Stimulated activated CD4-positive, alpha-beta T cell treated with anti-CD3 and anti-CD28 coated beads, TNF-alpha, amount 100 ng/mL, for 48 hours (primary cell): ENCODE measurements around the gene ADORA1.

Source experiments
- DNase-seq, 3 donors: peaks; one replicate each; pipeline ENCODE4 v3.0.0-alpha.2; 2020; ENCODE audit warnings: low read depth in 3 of 3

Gene ADORA1

DNA sequence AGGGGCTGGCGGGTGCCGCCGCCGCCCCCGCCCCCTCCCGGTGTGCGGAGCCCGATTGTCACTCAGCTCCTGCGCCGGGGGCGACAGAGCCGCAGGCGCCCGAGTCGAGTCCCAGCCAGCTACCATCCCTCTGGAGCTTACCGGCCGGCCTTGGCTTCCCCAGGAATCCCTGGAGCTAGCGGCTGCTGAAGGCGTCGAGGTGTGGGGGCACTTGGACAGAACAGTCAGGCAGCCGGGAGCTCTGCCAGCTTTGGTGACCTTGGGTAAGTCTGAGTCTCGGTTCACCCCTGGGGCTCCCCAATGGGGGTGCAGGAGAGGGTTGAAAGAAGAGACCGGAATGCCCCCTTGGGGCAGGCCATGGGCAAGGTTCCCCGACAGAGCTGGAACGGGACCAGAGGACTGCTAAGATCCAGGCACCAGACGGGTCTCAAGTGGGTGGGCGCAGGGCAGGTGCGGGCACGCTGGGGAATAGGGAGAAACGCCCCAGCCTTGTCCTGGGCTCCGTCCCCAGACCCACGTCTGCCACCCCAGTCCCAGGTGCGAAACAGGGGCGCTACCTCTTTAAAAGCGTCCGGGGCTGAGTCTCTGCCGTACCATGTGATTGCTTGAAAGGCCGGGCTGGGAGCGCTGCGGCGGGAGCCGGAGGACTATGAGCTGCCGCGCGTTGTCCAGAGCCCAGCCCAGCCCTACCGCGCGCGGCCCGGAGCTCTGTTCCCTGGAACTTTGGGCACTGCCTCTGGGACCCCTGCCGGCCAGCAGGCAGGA is at the start of gene ADORA1:
ADORA1 (plus strand) TSS at position 61 of the 765 bp plus-strand sequence. CDS start 1,116 bp downstream, outside the sequence.
- DNase-seq, result no peak

DNA sequence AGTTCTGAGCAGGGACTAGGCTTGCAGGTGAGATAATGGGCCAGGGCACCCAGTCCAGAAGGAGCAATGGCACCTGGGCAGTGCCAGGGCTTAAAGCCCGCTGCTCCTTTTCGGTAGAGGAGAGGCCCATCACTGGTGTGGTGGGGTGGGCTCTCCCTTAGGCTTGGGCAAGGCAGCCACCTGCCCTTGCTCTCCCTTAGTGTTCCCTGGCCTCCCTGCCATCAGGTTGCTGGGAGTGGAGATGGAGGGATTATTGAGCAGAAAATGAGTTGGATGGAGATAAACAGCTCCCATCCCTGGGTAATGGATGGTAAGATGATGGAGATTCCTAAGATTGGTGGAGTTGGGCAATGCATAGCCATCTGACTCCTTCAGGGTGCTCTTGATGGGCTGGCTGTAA is 49.6 kb upstream of the ADORA1 start:
- DNase-seq, result no peak

DNA sequence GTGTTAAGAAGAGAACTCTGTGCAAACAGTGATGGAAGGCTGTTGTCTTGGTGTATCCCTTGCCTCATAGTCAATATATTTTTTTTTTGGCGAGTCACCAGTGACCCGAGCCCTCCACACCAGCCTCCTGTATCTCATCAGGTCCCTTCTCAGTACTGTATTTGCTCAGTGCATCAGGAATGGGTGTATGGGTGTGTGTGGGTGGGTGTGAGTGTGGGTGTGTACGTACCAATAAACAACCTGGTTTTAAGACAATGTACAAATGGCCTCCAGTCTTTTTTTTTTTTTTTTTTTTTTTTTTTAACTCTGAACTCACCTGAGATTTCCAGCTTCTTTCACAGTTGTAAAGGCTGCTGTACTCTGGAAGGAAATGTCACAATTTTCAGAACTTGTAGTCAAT is 49.0 kb upstream of the ADORA1 start:
- no peak for DNase-seq

DNA sequence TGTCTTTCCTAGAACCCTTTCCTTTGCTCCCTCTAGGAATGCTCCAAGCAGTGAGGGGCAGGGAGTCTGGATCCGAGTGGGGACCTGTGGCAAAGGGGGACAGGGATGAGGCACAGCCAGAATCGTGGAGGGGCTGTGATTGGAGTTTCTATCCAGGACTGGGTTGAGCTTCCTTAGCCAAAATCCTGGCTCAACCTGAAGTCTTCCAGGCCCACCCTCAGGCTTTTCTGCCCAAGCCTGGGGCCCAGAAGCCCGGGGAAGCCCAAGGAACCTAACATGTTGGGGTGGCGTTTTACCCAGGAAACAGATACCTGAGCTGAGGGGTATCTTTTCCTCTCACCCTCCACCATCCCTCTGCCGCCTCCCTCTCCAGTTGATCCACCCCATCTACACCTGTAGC is 47.1 kb upstream of the ADORA1 start:
- DNase-seq, result no peak

DNA sequence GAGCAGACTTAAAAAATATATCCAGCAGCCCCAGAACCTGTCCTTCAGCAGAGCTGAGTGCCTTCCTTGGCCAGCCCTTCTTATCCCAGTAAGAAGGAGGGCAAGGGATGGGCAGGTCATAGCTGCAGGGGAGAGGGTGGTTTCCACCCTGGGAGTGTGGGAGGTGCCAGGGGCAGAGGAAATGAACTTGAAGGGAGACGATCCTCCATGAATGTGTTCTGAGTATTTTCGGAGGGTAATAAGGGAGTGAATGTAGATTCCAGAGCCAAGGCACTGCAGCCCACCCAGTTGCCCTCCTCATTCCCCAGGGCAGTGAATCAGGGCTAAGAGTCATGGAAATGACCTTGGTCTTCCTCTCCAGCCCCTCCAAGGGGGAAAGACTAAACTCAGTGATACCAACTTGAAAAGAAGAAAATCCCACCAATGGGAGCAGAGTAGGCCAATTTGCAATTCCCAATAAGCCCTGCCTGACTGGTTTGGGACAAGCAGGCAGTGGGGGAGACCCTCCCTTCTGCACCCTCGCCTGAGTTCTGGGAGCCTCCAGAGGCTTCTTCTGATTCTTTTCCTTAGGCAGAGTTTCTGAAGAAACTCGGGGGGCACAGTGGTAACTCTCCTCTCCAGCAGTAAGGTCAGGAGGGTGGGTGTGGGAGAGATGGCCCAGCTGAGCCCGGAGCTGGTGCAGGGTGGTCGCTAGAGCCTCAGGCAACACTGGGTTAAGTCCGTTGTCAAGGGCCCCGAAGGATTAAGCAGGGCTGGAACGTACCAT is 45.9 kb upstream of the ADORA1 start:
- DNase-seq, result no peak

DNA sequence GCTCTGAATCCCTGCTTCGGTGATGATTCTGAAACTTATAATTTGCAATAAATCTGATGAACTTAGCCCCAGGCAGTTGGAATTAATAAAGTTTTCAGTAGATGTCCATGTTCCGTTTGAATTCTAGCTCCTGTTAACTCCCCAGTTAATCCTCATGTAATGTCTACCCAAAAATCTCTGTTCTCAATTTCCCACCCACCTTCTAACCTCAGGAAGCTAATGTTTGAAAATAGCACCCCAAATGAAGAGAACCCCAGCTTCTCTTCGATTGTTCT is 45.4 kb upstream of the ADORA1 start:
- no peak for DNase-seq

DNA sequence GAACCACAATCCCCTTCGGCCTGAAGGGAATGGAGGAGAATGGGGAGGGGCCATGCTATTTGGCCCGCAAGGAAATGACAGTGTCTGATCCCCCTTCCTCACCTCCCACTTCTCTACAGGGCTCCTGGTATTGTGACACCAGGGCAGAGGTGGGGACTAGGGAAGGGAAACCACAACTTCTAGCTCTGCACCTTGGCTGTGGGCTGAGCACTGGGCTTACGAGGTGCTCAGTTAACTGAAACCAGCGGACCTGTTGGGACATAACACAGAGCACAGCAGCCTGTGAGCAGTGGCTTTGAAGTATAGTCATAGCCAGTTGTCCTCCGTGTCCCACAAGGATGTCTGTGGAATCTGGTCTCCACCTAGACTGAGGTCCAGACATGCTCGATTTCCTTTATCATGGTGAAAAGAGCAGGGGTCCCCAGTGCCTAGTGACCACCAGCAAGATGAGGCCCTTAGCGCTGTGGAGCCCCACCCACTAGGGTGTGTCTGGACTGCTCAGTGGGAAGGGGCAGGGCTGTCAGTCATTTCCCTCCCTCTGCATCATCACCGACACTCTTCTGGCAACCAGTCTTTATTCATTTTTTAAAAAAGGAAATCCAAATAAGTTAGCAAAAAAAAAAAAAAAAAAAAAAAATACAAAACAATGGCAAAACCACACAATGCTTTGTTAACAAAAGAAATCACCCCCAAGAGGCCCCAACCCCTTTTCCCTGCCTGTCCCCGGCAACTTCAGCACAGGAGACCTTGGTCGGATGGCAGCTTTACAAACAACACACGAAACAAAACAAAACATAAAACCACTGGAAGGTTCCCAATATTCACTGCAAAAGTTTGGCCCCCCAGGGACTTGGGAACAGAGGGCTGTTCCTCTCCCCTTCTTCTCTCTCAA is 44.7 kb upstream of the ADORA1 start:
- no peak for DNase-seq

DNA sequence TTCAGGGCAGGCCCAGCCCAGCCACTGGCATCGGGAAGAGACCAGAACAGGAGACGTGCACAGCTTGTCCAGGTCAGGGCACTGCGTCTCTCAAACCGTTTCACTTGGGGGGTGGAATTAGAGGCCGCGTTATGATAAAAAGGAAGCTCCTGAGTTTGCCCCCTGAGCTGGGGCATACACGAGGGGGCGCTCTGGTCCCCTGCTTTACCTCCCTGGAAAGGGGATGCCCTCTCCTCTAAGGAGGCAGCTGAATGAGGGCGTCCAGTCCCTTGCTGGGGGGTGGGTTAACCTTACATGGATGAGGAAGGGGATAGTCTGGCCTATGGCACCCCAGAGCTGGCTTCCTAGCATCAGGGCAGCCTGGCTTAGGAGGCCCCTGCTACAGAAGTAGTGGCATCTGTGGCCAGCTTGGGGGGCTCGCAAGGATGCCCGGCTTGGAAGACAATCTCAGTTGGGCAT is 44.0 kb upstream of the ADORA1 start:
- DNase-seq, result no peak

DNA sequence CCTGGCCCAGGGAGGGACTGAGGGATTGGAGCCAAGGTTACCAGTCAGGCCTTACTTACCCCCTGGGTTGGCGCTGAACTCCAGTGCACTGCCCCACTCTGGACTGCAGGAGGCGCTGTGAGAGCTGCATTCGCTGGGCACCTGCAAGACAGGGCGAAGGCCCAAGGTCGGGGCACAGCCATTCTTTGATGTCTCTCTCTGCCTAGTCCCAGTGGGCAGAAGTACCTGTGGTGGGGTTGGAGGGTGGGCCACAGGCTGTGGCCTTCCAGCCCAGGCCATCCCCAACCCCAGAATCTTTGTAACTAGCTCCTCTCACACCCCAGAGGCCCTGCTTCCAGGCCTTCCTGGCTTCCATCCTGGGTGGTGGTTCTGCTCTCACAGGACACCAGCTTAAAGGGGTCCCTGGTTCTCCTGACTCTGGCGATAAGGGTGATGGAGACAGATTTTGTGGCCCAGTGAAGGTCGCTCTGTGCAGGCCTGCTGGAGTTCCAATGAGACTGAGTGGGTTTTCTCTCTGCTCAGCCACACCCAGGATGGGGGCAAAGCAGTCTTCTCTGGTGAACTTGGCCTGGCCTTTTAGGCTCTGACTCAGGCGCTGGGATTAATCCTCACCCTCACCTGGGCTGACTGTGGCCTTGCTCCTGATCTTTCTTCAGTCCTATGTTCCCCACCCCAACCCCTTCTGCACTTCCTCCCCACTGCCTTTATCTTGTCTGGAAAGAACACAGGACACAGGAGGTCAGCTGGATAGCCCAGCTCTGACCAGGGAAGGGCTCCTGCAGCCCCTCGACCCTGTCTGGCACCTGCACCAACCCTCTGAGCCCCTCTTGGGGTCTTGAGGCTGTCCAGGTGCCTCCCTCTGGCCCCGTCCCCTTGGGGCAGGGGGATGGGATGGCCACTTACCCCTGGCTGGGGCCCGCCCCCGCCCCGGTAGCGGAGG is 42.7 kb upstream of the ADORA1 start:
- peak; percentile 19 to 38 (median 21) for DNase-seq

DNA sequence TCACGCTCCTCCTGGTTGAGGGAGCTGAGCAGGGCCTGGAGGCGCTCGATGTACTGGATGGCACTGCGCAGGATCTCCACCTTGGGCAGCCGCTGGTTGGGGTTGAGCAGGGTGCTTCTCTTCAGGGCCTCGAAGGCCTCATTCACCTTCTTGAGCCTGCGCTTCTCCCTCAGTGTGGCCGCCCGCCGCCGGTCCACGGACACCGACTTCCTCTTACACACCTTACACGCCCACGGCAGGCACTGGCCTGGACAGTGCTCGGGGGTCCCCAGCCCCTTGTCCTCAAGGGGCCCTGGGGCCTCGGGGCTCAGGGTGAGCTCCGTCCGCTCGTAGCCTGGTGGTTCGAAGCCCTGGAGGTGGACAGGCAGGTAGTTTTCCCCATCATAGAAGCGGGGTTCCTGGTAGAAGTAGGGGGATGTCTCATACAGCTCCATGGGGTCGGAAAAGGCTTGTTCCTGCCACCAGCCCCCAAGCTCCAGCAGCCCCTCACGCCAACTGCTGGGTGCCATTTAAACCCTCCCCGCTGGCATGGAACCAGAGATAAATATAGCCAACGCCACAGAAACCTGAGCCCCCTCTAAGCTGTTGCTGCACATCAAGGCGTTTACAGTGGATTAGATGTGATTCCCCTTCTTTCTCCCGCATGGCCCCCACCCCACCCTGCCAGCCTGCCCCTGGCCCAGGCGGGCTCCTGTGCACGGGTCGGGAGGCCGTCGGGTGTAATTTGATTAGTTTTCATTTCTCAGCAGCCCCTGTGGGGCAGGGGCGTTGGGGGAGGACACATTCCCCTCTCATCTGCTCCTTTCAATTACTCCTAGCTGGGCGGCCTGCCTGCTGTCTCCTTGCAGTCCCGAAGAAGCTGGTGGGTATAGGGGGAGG is 41.8 kb upstream of the ADORA1 start, which contains the start of gene MYOG:
MYOG (minus strand) TSS at position 485 of the 879 bp plus-strand sequence; CDS start at position 434, 51 bp downstream.
- no peak for DNase-seq

DNA sequence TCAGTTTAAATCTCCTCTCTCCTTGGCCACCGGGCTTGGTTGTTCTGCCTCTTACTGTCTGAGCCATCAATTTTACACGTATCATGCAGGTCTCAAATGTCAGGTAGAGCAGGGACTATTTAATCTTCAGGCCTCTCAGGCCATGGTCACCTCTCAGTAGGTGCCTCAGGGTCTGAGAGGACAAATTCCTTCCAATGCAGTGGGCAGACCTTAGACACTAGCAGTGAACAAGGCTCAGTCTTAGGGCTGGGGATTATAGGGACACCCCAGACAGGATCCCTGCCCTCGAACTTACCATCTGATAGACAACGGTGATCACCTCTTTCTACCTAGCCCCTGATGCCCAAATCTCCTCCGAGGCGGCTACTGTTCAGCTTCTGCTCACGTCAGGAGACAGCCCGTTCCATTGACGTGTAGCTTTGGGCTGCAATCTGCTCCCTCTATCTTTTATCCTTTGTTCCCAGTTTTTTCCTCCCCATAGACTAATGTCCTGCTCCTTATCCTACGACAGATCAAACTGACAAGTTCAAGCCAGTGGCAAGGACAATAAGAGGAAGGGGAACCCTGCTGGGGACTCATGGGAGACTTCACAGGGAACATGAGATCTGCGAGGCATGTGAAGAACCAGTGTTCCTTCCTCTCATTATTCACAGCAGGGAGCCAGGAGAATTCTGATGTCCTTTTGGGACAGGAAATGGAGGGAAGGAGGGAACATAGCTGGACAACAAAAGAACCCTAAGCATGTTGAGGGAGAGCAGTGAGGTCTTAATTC is 40.3 kb upstream of the ADORA1 start:
- no peak for DNase-seq

DNA sequence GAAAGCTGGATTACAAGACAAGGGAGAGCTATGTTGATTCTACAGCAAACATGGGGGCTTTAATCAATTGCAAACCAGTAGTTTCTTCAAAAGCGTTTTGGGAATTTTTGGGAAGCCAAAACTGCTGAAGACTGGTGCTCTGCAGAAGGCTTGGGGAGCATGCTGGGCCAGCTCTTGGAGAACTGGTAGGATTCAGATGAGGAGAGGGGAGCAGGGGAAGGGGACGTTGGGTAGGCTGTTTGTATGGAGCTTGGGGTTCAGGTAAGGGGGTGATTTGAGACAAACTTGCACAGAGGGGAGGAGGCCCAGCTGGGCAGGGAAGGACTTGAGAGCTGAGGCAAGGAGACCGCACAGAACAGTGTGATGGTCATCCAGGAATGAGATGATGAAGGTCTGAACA is 39.1 kb upstream of the ADORA1 start:
- DNase-seq, result no peak

DNA sequence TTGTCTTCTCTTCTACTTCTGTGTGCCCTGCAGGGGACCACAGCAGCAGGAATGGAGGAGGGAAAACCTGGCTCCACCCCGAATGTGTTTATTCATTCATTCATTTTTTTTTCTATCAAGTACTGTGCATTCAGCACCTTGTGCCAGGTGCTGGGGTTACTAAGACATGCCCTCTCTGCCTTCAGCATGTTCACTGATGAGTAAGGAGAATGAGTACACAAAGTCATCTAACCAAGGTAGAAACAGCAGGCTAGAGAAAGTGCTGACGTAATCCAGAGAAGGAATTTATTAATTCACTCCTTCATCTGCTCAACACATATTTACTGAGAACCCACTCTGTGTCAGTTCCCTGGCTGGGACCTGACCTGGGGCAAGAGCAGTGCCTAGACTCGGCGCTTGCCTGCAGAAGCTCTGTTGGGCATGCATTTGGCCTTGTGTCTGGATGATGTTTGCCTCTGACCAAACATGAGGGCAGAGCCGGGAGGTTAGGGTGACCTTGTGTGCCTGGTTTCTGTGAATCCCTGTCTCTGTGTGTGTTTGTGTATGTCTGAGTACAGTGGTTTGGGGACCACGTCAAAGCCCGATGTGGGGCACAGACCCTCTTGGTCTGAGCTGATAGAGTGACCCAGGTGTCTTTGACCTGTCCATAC is 38.4 kb upstream of the ADORA1 start:
- no peak for DNase-seq

DNA sequence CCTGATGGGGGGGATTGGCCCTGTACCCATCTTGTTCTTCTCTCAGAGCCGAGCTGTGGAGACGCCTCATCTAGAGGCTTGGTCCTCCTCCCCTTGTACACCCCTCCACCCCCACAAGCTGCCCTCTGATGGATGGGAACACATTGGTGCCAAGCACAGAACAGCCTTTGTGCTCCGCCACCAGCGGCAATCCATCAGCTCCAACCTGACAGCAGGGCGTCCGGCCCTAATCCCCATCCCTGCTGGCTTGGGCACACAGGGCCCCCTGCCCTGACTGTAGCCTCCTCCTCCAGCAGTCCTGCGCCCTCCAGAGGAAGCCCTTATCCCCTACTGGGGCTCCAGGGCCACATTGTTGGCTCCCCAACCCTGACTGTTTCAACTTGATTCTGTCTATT is 37.9 kb upstream of the ADORA1 start:
- DNase-seq, result no peak

DNA sequence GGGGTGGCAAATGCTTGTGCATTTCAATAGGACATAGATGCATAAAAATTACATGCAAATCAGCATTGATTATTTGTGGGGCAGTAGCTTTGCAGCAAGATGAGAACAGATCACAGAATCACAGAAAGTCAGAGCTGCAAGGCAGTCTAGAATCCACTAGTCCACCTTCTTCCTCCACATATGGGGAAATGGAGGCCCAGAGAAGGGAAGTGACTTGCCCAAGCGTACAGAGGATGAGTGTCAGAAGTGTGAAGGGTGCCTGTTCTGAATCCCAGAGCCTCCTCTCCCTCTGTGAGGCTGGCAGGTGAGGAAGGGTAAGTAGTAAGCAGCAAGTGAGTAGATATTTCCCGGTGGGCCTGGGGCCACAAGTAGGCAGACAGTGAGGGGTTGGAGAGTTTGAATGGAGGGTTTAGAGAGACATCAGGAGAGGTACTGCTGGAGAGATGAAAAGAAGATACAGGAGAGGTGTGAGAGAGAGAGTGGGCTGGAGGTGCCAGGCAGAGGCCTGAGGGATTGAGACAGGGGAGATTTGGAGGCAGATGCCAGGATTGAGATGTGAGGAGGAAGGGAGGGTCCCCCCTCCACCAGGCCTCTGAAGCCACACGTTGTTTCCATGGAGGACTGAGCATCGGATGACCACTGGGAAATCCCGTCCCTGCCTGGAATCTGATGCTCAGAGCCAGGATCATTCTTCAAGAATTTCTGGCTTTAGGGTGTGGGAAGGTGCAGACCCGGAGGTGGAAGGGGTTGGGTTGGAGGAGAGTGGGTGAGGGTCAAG is 36.9 kb upstream of the ADORA1 start:
- no peak for DNase-seq

DNA sequence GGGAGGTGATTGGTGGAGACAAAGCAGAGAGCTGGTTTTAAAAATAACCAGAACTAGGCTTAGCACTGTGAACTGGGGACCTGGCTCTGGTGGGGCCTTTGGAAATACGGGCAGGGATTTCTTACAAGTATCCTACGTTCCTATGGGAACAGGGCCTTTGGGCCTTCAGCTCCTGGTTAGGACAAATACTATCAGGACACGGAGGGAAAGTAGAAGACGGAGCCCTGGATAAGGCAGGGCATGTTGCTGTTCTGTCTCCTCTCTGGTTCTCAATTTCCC is 36.4 kb upstream of the ADORA1 start:
- no peak for DNase-seq

DNA sequence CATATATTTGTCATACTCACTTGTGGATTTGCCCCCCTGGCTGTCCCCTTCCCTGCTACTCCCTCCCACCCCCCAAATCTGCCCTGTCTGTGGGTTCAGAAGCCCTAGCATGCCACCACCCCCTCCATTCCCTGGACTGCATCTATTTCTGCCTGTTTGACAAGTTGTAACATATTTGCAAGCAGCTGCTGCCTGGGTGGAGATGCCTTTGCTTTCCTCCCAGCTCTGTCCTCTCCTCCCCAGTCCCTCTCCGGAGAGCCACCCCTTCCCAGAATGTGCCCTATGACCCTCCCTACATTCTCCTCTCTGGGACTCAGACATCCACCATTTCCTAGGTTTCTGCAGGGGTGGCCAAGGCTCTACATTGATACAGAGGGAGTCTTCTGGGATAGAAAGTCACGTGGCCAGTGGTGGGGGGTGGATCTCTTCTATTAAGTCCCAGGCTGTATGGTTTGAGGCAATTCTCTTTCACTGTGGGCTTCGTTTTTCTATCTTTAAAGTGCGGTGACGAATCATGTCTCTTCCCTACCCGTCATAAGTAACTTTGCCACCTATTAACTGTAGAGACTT is 35.7 kb upstream of the ADORA1 start:
- DNase-seq, result no peak
